GM12878 (cell line): Measurements from ENCODE around the gene LRFN2. TPM values are rescaled to one million over a fixed set of nuclear protein-coding genes. Genes with fewer than 3 reads are reported as not detected.

Experiments
- PKNOX1 ChIP-seq: fragments of 450-650 bp; IDR thresholded peaks from 2 replicates; pipeline ENCODE4 v1.6.1; 2016; ENCODE audit warnings: mild to moderate bottlenecking
- SREBF2 ChIP-seq: IDR thresholded peaks from 2 replicates; pipeline ENCODE4 v1.6.1; 2012; ENCODE audit warnings: mild to moderate bottlenecking, low read length
- STAT3 ChIP-seq: IDR thresholded peaks from 2 replicates; pipeline ENCODE4 v1.6.1; 2011; ENCODE audit warnings: low read depth, low read length, improper control_type of control experiment
- ZNF622 ChIP-seq: fragments of 450-650 bp; IDR thresholded peaks from 2 replicates; pipeline ENCODE4 v1.6.1; 2017; ENCODE audit warnings: mild to moderate bottlenecking, inconsistent platforms
- polyA plus RNA-seq, 11 experiments: library from polyadenylated mRNA; depleted of rRNA in 4 of 11; unstranded in 6 of 11; stranded (reverse) in 5 of 11; fragments of >200 nt; fragmentation: Nextera tagmentation in 4 of 11; fragmentation: Illumina TruSeq in 1 of 11; extraction: Ambion mirVana in 4 of 11; extraction: Trizol in 1 of 11; gene quantifications; 1 replicate in 1 of 11; 2 replicates in 10 of 11; pipeline versions ENCODE4 v1.2.1 to v1.2.3, GENCODE V29; 2011 to 2016; ENCODE audit warnings: inconsistent platforms in 2 of 11, missing spikeins in 2 of 11, low read depth in 1 of 11
- total RNA-seq, 4 experiments: library from RNA; depleted of rRNA in 3 of 4; stranded (reverse); fragments of >200 nt in 3 of 4; fragmentation: Illumina TruSeq in 1 of 4; extraction: Trizol in 1 of 4; gene quantifications; 2 replicates each; pipeline versions ENCODE4 v1.2.1 to v1.2.3, GENCODE V29; 2013 to 2021
- TF ChIP-seq, protein P1 (sequence below): IDR thresholded peaks from 2 replicates; pipeline ENCODE4 v1.6.1; 2011; ENCODE audit warnings: borderline replicate concordance, low read depth, mild to moderate bottlenecking, moderate library complexity, low read length; ENCODE audit not compliant: insufficient read depth, poor library complexity, severe bottlenecking
- TF ChIP-seq, protein P2 (sequence below): fragments of 450-650 bp; IDR thresholded peaks from 2 replicates; pipeline ENCODE4 v1.6.1; 2017; ENCODE audit warnings: mild to moderate bottlenecking, moderate library complexity

The LRFN2 gene
- total and polyA plus RNA-seq, 10 of the 15 experiments (the other 5 are each of a cell fraction or from before 2014, with no cell fraction given), result not detected

DNA sequence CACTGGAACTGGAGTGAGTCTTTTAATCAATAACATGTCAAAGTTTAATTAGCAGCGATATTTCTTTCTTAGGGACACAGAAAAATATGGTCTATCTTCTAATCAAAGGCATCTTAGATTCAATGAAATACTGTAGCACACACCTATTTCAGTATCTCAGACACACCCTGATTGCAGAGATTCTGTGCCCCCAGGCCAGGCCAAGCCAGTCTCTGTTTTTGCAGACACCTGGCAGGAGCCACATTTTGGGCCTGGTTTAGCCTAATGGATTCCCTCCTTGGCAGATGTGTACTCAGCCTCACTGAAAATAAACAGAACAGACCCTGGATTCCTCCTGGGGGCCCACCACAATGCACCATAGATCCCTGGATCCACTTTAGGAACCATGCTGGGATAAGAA is 74.8 kb downstream of the LRFN2 start (continued):
- TF ChIP-seq, protein P1, sequence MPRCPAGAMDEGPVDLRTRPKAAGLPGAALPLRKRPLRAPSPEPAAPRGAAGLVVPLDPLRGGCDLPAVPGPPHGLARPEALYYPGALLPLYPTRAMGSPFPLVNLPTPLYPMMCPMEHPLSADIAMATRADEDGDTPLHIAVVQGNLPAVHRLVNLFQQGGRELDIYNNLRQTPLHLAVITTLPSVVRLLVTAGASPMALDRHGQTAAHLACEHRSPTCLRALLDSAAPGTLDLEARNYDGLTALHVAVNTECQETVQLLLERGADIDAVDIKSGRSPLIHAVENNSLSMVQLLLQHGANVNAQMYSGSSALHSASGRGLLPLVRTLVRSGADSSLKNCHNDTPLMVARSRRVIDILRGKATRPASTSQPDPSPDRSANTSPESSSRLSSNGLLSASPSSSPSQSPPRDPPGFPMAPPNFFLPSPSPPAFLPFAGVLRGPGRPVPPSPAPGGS, result no peak
- TF ChIP-seq, protein P2, sequence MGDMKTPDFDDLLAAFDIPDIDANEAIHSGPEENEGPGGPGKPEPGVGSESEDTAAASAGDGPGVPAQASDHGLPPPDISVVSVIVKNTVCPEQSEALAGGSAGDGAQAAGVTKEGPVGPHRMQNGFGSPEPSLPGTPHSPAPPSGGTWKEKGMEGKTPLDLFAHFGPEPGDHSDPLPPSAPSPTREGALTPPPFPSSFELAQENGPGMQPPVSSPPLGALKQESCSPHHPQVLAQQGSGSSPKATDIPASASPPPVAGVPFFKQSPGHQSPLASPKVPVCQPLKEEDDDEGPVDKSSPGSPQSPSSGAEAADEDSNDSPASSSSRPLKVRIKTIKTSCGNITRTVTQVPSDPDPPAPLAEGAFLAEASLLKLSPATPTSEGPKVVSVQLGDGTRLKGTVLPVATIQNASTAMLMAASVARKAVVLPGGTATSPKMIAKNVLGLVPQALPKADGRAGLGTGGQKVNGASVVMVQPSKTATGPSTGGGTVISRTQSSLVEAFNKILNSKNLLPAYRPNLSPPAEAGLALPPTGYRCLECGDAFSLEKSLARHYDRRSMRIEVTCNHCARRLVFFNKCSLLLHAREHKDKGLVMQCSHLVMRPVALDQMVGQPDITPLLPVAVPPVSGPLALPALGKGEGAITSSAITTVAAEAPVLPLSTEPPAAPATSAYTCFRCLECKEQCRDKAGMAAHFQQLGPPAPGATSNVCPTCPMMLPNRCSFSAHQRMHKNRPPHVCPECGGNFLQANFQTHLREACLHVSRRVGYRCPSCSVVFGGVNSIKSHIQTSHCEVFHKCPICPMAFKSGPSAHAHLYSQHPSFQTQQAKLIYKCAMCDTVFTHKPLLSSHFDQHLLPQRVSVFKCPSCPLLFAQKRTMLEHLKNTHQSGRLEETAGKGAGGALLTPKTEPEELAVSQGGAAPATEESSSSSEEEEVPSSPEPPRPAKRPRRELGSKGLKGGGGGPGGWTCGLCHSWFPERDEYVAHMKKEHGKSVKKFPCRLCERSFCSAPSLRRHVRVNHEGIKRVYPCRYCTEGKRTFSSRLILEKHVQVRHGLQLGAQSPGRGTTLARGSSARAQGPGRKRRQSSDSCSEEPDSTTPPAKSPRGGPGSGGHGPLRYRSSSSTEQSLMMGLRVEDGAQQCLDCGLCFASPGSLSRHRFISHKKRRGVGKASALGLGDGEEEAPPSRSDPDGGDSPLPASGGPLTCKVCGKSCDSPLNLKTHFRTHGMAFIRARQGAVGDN, result no peak
- TF ChIP-seq STAT3 (no peak), ZNF622 (no peak), SREBF2 (no peak), PKNOX1 (no peak)
- TF ChIP-seq, all 136 proteins: peak for 0
